ENCODE measurements around the gene ZFP92.

Gene ZFP92

GRCh38 chrX:153441296-153441695 is 30.0 kb downstream of the ZFP92 start:
- DNase-seq, result no peak

- DNase-seq, result no peak
Measured at GRCh38 chrX:153441981-153442380, 30.7 kb downstream of the ZFP92 start.

DNA sequence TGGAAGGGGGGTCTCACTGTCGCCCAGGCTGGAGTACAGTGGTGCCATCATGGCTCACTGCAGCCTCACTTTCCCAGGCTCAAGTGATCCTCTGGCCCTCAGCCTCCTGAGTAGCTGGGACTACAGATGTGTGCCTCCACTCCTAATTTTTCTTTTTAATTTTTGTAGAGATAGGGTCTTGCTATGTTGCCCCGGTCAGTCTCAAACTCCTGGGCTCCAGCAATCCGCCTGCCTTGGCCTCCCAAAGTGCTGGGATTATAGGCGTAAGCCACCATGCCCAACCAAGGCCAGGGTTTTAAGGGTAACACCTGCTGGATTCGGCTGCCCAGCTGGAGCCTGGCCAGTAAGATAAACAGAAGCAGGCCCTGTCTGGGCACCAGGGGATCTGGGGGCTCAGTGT is 31.2 kb downstream of the ZFP92 start:
- no peak for DNase-seq

- no peak for DNase-seq
Measured at GRCh38 chrX:153443476-153444332, 32.4 kb downstream of the ZFP92 start.

DNA sequence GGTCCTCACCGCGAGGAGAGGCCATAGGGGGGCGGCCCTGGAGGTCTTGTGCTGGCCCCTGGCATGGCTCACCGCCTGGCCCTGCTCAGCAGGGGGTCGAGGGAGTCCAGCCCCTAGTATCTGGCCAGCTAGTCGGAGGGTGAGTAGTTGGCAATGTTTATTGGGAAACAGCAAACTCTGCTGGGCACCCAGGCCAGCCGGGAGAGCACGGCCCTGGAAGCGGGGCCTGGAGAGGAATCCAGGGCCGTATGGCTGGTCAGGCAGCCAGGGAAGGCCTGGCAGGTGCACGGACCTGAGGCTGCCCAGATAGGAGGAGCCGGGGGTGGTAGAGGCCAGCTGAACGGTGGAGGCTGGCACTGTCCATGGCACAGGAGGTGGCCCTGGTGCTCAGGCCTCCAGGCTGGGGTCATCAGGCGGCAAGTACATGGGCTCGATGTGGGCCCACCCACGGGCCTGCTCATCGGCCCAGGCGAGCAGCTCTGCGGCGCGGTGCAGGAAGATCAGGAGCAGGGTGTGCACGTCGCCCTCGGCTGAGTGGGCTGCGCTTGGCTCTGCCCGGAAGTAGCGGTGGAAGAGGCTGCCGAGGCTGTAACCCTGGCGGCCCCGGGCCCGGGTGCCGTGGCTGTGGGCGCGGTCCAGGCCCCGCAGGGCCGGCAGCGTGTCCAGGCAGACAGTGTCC is 33.2 kb downstream of the ZFP92 start:
- no peak for DNase-seq

- DNase-seq, result no peak
Measured at GRCh38 chrX:153445106-153445855, 34.0 kb downstream of the ZFP92 start.

- DNase-seq, result no peak
Measured at GRCh38 chrX:153445856-153446635, 34.8 kb downstream of the ZFP92 start, which contains the start of gene TREX2. Gene TREX2 (minus strand): TSS chrX:153446056. CDS start chrX:153445430, 626 bp downstream.

DNA sequence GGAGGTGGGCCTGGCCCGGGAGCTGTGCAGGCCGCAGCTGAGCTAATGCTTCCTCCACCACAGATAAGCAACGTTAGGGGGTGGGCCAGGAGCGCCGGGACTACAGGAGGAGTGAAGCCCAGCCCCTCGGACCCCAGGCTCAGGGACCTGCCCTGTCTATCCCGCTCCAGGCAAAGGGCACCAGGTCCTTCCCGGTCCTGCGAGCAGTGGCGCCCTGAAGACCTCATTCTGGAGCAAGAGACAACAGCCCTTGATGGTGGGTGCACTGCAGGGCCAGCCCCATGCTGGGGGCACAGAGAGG is 35.3 kb downstream of the ZFP92 start:
- no peak for DNase-seq

DNA sequence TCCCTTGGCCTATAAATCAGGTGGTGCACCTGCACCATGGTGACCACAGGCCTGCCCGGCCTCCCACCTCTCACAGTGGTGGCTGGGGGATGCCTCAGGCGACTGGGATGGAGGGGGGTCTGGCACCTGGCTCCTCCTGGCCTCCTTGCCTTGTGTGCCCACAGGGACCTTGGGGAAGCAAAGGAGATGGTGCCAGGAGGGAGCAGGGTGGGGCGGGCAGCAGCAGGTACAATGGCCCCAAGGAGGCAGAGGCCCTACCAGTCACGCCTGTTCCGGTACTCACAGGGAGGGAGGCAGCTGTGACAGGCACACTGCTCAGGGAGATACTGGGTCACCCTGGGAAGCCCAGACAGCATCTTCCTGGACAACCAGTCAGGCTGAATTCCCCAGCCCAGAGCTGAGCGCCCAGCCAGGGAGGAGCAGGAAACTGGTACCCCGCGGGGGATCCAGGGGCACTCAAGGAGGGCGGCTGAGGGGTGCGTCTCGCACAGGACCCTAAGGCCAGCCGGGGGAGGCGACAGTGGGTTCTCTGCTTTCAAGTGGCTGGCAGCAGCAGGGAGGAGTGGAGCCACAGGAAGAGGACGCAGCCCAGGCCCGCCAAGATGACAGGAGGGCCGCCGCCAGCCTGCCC is 35.8 kb downstream of the ZFP92 start:
- no peak for DNase-seq

DNA sequence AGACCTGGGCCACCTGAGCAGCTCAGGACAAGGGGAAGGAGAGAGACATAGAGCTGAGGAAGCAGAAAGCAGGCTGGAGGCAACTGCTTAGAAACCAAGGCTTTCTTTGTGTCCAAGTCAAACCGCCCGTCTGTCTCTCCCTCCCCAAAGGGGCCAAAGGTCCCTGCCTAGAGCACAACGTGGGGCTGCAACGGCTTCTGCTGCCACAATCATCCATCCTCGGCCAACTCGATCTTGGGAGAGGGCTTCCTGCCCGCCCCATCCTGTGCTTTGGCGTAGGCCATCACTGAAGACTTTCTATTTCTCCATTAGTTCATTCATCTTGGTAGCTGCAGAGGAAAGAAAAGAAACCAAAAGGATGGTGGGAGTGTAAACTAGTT is 36.3 kb downstream of the ZFP92 start:
- no peak for DNase-seq

DNA sequence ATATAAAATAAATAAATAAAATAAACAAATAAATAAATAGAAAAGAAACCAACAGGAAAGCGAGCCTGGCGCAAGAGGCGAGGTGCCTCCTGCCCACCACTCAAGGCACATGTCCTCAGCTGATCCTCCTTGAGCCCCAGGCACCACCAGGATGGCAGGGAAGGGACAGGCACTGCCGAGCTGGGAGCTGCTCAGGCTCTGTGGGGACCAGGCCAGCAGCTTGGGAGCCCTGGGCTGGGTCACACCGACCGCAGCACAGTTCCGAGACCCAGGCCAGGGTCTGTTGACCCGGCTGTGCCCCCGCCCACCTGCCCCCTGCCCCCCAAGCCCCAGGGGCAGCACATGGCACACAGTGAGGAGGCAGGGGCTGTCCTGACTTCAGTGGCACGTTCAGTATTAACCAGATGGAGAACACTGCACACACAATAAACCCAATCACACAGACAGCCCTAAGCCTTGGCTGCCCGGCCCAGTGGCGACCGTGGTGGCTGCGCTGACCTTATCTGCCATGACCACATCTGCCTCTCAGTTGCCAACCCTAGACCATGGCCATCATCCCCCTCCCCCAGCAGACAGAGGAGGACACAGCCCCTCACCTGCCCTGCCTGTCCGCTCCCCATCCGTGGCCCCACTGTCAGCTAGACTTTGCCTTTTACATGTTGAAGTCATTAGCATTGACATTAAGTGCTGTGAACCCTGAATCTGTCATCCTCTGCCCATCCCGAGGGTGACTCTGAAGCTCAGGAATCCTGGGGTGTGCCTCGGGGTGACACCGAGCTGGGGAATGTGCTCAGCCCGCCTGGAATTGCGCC is 37.5 kb downstream of the ZFP92 start:
- no peak for DNase-seq

GRCh38 chrX:153449368-153450113 is 38.3 kb downstream of the ZFP92 start:
- no peak for DNase-seq

DNA sequence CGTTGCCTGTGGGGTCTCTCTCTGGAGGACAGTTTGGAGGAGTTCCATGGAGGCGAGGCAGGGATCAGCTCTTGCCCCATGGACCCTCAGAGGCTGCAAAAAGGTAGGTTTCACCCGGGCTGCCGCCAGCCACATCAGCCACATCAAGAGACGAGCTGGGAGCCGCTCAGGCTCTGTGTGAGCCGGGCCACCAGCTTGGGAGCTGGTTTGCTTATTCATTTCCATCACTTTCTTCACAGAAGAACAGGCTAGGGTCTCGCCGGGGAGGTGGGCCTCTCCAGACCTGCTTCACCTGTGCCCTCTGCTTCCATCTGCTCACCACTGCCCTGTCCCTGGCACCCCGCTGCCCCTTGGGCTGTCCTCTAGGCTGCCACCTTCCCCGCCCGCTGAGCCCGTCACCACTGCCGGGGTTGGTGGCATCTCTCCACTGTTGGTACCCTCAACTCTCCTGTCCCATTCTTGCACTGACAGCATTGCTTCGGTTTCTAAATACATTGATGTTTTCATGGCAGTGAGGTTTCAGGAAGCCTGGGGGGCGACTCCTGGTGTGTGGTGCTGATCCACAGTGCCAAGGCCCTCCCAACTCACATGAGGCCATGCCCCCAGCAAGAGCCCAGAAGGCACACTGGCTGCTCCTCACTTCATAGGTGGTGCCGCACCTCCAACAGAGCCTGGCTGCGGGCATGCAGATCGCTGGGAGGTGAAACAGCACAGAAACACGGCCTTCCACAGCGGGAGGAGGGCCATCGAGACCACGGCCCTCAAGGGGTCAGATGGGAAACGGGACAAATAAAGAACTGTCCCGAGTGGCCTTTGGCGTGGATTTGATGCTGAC is 39.1 kb downstream of the ZFP92 start:
- DNase-seq, result no peak

- DNase-seq, result no peak
Measured at GRCh38 chrX:153450949-153451277, 39.6 kb downstream of the ZFP92 start.

DNA sequence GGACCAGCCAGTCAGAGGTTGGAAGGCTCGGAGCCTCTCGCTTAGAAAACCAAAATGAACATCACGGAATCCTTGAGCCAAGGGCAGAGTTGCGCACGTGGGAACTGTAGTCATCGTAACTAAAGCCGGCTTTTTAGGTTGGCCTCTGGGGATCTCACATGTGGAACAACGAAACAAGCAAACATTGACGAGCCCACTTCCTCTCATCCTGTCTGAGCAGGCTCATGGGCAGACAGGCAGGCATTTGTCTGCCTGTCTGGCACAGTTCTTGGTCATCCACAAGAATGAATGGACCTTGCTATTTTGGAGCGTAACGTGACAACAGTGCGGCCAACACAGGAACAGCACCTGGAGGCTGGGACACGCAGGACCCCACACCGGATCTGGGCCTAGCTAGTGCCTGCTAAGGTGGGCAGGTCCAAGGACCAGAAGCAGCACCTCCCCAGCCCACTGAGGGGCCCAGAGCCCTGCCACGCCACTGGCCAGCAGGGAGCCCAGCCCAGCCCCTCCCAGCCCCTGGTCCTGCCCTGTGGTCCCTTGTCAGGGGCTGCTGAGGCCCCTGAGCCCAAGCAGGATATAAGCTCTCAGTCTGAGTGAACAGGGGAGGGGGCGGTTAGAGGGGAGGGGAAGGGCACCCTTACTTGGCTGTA is 43.8 kb downstream of the ZFP92 start:
- DNase-seq, result no peak

GRCh38 chrX:153455571-153455970 is 44.3 kb downstream of the ZFP92 start:
- no peak for DNase-seq

GRCh38 chrX:153456161-153456560 is 44.9 kb downstream of the ZFP92 start:
- DNase-seq, result no peak

DNA sequence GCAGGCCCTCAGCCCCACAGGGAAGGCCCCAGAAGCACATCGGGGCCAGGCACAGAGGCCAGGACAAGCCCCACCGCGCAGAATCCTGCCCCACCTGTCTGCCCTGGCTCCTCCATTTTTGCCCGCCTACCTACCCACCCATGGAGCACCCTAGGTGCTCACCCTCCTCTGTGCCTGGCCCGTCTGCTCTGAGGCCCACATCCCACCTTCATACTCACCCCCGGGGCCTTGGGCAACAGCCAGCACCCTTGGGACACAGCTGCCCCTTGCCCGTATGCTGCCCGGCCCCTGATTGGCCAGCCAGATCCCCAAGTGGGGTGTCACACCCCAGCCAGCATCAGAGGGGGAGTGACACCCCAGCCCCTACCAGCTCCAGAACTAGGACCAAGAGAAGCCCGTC is 45.4 kb downstream of the ZFP92 start:
- no peak for DNase-seq

- DNase-seq, result no peak
Measured at GRCh38 chrX:153457136-153457825, 46.0 kb downstream of the ZFP92 start.
